GM12864 (cell line): ENCODE results near the gene GUCY2F.

ENCODE experiments used
- DNase-seq: peaks from one replicate; pipeline ENCODE4 v3.0.0-alpha.2; 2011; ENCODE audit warnings: low read depth
- H3K4me3 ChIP-seq: 2 replicates; pipeline ENCODE4 v1.5.1; 2011; ENCODE audit warnings: mild to moderate bottlenecking, low read depth, low read length, control low read depth
- CTCF ChIP-seq: IDR thresholded peaks from 2 replicates; pipeline ENCODE4 v1.5.1; 2011; ENCODE audit warnings: low read depth, mild to moderate bottlenecking, moderate library complexity, low read length, control low read depth, inconsistent platforms; ENCODE audit errors: missing control alignments

Gene GUCY2F

GRCh38 chrX:109398833-109399232 lies 83.1 kb downstream of the GUCY2F start:
- no peak for TF ChIP-seq CTCF
- no peak overlapping the region for H3K4me3 ChIP-seq
- DNase-seq = no peak

GRCh38 chrX:109398061-109398460 lies 83.8 kb downstream of the GUCY2F start:
- TF ChIP-seq CTCF = no peak
- DNase-seq = no peak
- H3K4me3 ChIP-seq = no peak overlapping the region

- H3K4me3 ChIP-seq = no peak overlapping the region
- TF ChIP-seq CTCF = peak; percentile 17
- DNase-seq = no peak
Observed at GRCh38 chrX:109393859-109394258, 88.0 kb downstream of the GUCY2F start.

GRCh38 chrX:109392895-109393294 lies 89.0 kb downstream of the GUCY2F start:
- TF ChIP-seq CTCF = no peak
- no peak for DNase-seq
- H3K4me3 ChIP-seq = no peak overlapping the region

GRCh38 chrX:109390556-109390955 lies 91.3 kb downstream of the GUCY2F start:
- DNase-seq = no peak
- H3K4me3 ChIP-seq = no peak overlapping the region
- TF ChIP-seq CTCF = no peak

GRCh38 chrX:109389917-109390316 lies 92.0 kb downstream of the GUCY2F start:
- no peak for TF ChIP-seq CTCF
- no peak overlapping the region for H3K4me3 ChIP-seq
- no peak for DNase-seq

- TF ChIP-seq CTCF = peak; percentile 39
- no peak for DNase-seq
- no peak overlapping the region for H3K4me3 ChIP-seq
Observed at GRCh38 chrX:109384699-109385098, 97.2 kb downstream of the GUCY2F start.
